ENCODE results near the gene CNTNAP2.

GRCh38 chr7:147593271-147594057, 1476.9 kb downstream of the CNTNAP2 start:
- no peak for TF ChIP-seq POLR2A (IDR thresholded peaks at IDR 0.05)
- TF ChIP-seq, protein P1, sequence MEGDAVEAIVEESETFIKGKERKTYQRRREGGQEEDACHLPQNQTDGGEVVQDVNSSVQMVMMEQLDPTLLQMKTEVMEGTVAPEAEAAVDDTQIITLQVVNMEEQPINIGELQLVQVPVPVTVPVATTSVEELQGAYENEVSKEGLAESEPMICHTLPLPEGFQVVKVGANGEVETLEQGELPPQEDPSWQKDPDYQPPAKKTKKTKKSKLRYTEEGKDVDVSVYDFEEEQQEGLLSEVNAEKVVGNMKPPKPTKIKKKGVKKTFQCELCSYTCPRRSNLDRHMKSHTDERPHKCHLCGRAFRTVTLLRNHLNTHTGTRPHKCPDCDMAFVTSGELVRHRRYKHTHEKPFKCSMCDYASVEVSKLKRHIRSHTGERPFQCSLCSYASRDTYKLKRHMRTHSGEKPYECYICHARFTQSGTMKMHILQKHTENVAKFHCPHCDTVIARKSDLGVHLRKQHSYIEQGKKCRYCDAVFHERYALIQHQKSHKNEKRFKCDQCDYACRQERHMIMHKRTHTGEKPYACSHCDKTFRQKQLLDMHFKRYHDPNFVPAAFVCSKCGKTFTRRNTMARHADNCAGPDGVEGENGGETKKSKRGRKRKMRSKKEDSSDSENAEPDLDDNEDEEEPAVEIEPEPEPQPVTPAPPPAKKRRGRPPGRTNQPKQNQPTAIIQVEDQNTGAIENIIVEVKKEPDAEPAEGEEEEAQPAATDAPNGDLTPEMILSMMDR (IDR thresholded peaks at IDR 0.05) = no peak

Data from uterus (tissue), 2 donors.